GM21367 (cell line): ENCODE data around the gene SYS1.
A peak's percentile ranks its signal among the peaks of the same experiment; 100 is the strongest.

Experiments used
- ATAC-seq: cut with Tn5 transposase; IDR thresholded peaks from one replicate; pipeline ENCODE4 v1.9.1; 2021; ENCODE audit not compliant: unreplicated experiment

SYS1 gene

GRCh38 chr20:45362804-45363610 lies at the start of gene SYS1:
Gene SYS1, plus strand, starts transcription at chr20:45363156. Its CDS starts 376 bp downstream, at chr20:45363532.
- ATAC-seq: peak; percentile 54

- no peak for ATAC-seq
Measured at GRCh38 chr20:45313943-45314342, 49.0 kb upstream of the SYS1 start.

GRCh38 chr20:45315672-45316071 lies 47.3 kb upstream of the SYS1 start:
- no peak for ATAC-seq

- ATAC-seq: no peak
Measured at GRCh38 chr20:45316150-45317080, 46.5 kb upstream of the SYS1 start.

DNA sequence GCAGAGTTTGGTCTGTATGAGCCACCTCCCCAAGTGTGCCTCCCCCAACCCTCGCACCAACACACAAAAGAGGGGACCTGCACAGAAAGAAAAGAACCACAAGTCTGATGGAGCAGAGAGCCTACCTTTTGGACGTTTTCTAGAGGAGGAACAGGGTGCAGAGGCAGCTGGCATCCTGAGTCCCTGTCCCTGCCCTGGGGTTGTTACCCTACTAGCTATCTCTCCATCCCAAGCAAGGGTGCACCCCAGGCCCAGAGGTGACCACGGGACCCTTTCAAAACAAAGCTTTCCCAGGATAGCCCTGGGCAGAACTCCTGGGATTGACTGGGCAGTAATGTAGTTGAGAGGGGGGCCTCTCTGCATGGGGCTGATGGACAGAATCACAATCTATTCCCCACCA lies 45.1 kb upstream of the SYS1 start:
- no peak for ATAC-seq

- ATAC-seq: no peak
Measured at GRCh38 chr20:45318386-45318939, 44.5 kb upstream of the SYS1 start.

DNA sequence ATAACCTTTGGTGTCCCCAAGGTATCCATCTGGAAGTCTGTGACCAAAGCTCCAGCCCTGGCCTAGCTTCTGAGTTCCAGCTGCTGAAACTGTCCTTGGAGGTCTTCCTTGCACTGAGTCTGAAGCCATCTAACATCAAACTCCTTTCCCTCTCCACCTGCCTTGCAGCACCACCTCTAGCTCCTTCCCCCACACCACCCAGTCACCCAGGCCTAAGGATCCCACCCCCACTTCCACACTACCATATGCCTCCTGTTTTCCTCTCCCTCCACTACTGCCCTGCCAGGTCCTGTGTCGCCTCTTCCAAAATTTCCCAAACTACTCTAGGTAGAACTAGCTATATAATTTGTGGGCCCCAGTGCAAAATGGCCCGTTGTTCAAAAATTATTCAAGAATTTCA lies 44.0 kb upstream of the SYS1 start:
- no peak for ATAC-seq

DNA sequence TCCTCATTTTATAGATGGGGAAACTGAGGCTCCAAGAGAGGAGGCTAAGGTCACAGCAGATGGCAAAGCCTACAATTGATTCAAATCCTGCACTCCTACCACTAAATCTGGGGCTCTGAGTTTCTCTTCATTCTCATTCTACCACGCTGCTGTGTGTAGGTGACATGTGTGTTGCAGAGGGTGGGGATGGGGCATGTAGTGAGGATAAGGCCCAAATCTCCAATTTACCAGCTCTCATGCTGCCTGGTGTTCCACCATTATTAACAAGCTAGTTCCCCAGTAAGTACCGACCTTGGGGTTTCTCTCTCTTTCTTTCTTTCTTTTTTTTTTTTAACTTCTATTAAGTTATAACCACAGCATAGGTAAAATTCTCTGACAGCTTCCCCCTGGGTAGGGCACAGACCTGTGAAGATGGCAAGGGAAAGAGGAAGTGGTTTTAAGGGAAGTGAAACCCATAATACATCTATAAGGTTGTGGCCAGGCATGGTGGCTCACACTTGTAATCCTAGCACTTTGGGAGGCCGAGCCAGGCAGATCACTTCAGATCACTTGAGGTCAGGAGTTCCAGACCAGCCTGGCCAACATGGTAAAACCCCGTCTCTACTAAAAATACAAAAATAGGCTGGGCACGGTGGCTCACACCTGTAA lies 41.9 kb upstream of the SYS1 start:
- ATAC-seq: peak; percentile 68

DNA sequence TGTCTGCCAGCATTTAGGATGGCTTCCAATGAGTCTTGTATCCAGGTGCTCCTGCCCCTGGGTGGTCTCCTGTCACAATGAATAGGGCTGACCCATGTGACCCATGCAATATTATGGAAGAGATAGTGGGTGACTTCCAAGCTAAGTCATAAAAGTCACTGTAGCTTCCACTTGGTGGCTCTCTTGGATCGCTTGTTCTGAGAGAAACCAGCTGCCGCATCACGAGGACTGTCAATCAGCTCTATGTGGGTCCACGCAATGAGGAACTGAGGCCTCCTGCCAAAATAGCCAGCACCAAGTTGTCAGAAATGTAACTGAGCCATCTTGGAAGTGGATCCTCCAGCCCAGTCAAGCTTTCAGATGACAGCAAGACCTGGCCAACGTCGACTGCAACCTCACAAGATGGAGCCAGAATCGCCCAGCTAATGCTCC lies 40.0 kb upstream of the SYS1 start:
- no peak for ATAC-seq

- ATAC-seq: no peak
Measured at GRCh38 chr20:45323731-45324130, 39.2 kb upstream of the SYS1 start.

DNA sequence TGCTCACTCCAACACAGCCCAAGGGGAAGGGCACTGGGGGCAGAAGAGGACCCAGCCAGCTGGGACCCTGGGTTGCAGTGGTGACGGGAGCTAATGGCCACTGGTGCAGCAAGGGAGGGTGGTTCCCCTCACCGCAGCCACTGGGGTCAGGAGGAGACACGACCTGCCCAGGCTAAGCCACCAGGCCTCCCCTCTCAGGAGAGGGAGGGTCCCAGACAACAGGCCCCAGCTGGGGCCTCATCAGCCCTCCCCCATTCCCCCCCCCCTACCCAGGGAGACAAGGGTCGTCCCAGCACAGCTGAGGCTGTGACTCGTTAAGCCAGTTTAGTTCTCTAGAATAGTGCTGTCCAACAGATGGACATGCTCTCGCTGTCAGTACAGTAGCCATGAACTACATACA lies 37.6 kb upstream of the SYS1 start:
- ATAC-seq: no peak

- ATAC-seq: no peak
Measured at GRCh38 chr20:45328451-45328850, 34.5 kb upstream of the SYS1 start.

- ATAC-seq: no peak
Measured at GRCh38 chr20:45329497-45330319, 33.2 kb upstream of the SYS1 start.

DNA sequence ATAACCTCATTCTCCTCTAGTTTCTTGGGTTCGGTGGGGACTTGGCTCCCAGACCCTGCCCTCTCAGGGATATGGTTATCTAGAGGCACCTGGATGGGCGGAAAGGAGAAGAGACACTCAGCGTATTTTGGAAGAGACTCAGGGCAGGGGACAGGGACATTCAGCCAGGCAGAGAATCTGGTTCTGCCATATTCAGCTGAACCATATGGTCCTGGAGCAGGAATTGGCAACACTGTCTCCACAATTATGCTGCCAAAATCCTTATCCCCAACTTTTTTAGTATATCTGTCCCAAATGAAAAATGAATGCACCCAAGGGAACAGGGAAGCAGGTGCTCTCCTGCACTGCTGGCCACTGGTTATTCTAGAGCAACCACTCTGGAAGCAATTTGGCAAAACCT lies 32.5 kb upstream of the SYS1 start:
- no peak for ATAC-seq

DNA sequence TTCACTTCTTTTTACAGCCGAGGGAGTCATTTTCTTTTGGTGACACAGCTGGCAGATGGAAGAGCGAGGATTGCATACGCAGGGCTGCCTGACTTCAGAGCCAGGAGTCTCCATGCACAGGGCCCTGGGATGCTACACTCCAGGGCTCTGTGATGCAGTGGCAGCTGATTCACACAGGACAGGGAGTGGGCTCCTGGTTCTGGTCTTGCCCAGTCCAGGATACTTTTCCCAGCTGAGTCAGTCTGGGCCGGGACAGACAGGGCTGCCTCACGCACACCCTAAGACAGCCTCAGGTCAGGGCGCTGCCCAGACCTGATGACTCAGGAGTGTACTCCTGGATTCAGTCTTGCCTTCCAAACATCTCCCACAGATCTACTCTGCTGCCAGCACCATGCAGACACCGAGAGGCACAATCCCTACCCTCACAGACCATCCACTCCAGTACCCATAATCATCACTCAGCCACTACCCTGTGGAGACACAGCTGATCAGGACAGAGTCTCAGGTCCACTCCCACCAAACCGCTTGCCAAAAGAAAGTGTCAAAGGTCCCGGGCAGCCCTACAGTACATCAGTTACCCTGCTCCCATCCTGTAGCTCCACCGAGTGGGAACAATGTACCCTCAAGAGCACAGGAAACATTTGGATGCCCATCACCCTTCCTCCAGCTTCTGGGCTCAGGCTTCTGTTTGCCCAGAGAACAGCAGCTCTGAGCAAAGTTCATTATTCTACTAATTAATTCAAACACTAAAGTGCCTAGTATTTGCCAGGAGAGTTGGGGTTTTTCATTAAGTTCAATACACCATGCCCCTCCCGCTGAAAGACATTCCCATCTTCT lies 26.2 kb upstream of the SYS1 start:
- ATAC-seq: no peak

DNA sequence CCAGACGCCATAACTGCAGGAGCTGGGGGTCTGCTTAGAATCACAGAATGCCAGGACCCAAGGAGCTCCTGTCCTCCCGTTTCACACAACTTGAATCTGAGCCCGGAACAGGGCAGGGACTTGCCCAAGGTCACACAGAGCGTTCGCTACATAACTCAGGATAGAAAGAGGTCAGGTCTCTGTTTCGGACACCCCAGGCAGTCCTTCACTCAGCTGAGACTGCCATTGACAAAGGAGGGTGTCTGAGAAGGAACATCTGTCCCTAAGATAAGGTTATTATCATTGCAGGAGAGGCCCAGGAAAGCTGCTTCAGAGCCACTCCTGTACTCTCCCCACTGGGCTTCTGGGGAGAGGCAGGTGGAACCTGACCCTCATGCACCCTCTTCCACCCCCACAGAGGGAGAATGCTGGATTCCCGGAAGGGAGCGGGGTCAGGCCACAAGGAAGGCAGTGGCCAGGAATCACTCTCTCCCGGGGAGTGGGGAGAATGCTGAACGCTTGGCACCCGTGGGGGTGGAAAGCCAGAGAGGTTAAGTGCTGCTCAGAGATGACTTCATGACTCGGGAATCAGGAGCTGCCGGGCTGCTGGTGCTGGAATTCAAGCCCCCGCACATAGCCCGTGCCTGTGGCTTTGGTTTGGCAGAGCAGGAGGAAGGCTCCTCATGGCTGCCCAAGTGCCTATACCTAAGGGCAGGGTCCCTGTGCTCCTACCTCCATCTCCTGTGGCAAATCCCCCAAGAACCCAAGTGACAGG lies 25.4 kb upstream of the SYS1 start:
- ATAC-seq: no peak

GRCh38 chr20:45338121-45339030 lies 24.6 kb upstream of the SYS1 start:
- no peak for ATAC-seq

DNA sequence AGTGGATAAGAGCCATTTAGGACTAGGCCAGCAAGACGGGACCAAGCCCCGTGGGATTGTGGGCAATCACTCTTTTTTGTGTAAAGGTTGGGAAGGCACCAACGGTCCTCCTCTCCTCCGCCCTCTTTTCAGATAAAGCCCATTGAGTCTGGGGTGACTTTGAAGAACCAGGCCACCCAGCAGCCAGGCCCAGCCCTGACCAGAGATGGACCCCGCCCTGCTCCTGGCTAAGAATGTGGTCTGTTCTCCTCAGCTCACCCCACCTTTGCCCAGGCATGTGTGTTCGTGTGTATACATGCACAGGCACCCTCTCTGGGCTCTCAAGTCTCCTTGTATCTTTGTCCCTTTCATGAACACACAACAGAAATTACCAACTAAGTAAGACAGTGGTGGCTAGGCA lies 23.9 kb upstream of the SYS1 start:
- ATAC-seq: no peak
